HG02610 (cell line): ENCODE data around the gene RUNX1.

Source experiments
- ATAC-seq: cut with Tn5 transposase; IDR thresholded peaks from one replicate; pipeline ENCODE4 v1.9.1; 2021; ENCODE audit warnings: mild to moderate bottlenecking, moderate library complexity; ENCODE audit not compliant: unreplicated experiment

Gene RUNX1

DNA sequence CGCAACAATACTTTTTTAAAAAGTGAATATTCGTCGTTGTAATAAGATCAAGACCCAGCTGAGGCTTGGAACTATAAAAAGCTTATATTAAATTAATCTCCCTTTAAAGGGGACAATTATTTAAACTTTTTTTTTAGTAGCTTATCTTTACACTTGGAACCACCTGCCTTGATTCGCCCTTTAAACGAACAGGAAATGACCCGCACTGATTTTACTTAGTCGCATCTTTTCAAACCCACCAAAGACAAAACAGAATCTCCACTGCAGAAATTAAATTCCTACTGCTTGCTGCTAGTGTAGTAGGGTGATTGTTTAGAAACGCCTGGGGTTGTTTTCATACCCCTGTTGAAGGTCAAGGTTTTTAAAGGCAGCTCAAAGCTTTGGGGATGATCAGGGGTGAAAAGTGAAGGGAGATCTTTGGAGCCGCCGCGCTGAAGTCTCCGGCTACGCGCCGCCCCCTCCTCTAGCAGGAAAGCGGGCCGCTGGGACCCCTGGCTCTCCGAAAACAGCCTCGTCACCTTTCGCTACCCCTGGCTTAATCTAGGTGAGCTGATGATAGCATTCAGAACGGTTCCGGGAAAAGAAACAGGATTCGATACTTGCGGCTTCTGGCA lies 163.4 kb downstream of the RUNX1 start:
- ATAC-seq: no peak

- no peak for ATAC-seq
Observed at GRCh38 chr21:34885125-34885524, 164.0 kb downstream of the RUNX1 start.

GRCh38 chr21:34884346-34884929 lies 164.7 kb downstream of the RUNX1 start:
- no peak for ATAC-seq

- no peak for ATAC-seq
Observed at GRCh38 chr21:34883491-34884271, 165.4 kb downstream of the RUNX1 start.

- no peak for ATAC-seq
Observed at GRCh38 chr21:34882719-34883131, 166.4 kb downstream of the RUNX1 start.

DNA sequence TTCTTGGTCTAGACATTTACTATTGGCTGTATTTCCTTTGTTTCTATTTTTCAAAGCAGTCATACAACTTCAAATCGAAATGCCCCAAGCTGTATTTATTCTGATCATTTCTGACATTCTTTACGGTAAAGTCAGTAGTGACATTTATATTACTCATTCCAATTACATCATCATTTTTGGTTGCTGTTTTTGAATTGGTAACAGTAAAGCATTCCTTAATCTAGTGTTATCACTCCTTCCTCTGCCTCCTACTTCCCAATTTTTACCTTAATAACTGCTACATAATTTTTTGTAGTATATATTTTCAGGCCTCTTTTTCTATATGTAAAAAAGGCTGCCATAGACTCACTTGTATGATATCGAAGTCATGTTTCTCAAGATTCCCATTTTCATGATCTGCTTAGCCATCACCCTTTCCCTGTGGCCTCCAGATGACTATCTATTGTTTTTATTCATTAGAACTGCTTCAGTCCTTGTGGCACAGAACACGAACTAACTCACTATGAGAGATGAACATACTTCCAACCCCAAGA lies 167.2 kb downstream of the RUNX1 start:
- ATAC-seq: no peak

DNA sequence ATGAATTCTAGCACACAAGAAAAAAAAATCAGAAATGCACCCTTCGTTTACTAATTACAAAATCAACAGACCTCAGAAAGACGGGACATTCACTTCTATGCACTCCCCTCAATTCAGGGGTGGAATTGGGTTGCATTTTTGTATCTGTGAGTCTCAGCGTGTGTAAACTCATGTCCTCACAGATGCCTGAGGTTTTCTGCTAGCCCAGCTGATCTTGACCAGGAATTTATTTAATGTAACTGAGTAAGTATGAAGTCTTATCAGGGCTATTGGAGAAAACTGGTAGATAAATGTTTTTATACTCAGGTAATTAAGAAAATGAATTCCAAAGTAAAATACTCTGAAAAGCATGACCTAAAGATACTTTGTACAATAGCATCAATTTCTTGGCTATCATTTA lies 167.7 kb downstream of the RUNX1 start:
- ATAC-seq: no peak

DNA sequence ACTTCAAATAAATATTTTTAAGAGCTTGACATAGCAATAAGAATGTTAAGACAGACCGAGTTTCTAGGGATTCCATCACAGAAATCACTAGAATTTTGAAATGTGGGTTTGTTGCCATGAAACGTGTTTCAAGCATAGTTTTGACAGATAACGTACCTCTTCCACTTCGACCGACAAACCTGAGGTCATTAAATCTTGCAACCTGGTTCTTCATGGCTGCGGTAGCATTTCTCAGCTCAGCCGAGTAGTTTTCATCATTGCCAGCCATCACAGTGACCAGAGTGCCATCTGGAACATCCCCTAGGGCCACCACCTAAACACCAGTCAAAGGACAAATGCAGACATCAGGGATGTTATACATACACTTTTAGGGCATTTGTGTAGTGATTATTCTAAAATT lies 168.7 kb downstream of the RUNX1 start:
- ATAC-seq: no peak

GRCh38 chr21:34878940-34879339 lies 170.2 kb downstream of the RUNX1 start:
- ATAC-seq: no peak

- ATAC-seq: no peak
Observed at GRCh38 chr21:34878501-34878900, 170.6 kb downstream of the RUNX1 start.

- no peak for ATAC-seq
Observed at GRCh38 chr21:34877485-34878128, 171.5 kb downstream of the RUNX1 start.

- ATAC-seq: no peak
Observed at GRCh38 chr21:34875830-34876229, 173.3 kb downstream of the RUNX1 start.

GRCh38 chr21:34874684-34875513 lies 174.2 kb downstream of the RUNX1 start:
- ATAC-seq: no peak

- ATAC-seq: no peak
Observed at GRCh38 chr21:34871026-34871908, 177.8 kb downstream of the RUNX1 start.

- no peak for ATAC-seq
Observed at GRCh38 chr21:34870246-34870645, 178.9 kb downstream of the RUNX1 start.

- ATAC-seq: no peak
Observed at GRCh38 chr21:34869545-34869944, 179.6 kb downstream of the RUNX1 start.

DNA sequence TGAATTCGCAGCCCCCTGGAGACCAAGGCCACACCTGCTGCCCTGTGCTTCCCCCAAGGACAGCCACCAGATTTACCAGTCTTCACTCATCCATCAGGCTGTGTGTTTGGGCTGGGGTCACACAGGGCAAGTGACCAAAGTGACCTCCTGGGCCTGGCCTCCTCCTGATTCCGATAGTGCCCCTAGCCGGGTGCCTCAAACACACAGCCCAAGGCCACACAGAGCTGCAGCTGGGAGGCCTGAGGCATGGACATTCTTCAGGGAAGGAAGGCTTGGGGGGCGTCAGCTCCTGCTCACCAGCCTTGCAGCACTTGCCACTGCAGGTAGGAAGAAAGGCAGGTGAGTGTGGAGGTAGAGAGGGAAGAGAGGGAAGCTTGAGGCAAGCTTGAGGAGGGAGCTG lies 181.3 kb downstream of the RUNX1 start:
- no peak for ATAC-seq

- ATAC-seq: peak; percentile 88
Observed at GRCh38 chr21:34865400-34866241, 183.5 kb downstream of the RUNX1 start.
